Measurements from ENCODE around the gene LIFR.

Gene LIFR

DNA sequence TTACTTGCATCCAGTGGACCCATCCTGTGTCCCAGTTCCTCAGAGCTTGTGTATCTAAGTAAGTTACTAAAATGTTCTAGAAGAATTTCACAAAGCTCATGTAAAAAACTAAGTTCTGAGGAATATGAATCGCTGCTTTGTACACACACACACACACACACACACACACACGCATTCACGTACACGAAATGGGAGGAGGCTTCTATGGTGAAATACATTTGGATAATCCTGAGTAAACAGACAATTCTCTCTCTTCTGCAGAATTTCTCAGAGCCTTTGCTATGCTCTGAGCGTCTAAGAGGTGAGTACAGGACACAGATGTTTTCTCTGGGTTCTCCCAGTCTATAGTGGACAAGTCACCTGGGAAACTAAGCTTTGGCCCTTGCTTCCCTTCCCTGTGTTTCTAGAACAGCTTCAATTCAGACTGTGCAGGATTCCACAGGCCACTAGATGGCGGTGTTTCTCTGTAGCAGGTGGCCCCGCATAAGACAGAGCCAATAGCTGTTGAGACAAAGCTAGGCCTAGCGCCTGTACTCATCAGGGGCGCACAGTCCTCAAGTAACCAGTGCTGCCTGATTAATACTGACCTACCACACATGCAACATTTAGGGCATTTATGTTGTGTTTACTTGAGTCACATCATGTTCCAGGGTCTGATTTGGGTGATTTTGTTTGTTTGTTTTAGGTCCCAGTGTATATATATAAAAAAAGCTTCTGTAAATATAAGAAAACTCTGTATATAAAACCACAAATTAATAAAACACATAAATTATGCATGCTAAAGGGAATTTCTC lies 114.8 kb downstream of the LIFR start:
- DNase-seq (ENCODE audit: low spot score): peak; percentile 82

DNA sequence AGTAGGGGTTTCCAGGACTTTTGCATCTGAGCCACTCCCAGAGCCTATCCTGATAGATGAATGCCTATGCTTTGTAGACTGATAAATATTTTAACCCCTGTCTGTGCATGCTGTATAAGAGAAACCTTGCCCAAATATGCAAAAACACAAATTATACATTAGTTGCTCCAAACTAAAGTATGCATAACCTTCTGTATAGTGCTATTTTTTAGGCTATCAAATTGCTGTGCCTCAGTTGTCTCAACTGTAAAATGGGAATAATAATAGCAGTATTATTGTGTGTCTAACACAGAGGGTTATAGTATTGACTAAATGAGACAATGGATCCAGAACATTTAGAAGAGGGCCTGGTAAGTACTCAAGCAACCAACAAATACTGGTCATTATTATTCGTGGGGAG lies 117.7 kb downstream of the LIFR start:
- DNase-seq (ENCODE audit: low spot score): no peak

DNA sequence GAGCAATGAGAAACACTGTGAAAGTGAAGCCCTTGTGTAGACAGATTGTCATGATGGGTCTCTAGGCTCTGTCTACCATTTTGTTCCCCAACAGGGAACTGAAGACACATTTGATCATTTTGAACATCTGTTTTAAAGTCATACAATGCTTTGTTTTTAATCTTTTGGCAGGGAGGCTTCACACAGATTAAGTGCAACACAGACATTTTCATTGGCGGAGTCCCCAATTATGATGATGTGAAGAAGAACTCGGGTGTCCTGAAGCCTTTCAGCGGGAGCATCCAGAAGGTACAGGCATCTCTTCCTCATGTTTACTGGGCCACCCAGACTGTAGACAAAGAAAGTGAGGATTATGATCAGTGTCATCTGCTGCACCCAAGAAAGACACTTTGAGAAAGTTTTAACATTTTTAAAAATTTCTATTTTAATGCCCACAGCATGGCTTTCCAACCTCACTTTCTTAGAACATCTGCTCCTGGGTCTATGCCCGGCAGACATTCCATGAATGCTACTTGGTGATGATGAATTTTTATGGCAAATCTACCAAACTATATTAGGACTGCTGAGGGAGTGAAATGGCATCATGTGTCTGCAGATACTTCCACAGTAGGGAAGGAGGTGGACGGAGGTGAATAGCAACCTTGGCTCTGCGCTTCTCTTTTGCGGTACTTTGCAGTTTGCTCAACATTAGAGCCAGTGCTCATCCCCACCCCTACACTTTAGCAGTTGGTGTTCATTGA lies 121.3 kb downstream of the LIFR start:
- no peak for DNase-seq (ENCODE audit: low spot score)

DNA sequence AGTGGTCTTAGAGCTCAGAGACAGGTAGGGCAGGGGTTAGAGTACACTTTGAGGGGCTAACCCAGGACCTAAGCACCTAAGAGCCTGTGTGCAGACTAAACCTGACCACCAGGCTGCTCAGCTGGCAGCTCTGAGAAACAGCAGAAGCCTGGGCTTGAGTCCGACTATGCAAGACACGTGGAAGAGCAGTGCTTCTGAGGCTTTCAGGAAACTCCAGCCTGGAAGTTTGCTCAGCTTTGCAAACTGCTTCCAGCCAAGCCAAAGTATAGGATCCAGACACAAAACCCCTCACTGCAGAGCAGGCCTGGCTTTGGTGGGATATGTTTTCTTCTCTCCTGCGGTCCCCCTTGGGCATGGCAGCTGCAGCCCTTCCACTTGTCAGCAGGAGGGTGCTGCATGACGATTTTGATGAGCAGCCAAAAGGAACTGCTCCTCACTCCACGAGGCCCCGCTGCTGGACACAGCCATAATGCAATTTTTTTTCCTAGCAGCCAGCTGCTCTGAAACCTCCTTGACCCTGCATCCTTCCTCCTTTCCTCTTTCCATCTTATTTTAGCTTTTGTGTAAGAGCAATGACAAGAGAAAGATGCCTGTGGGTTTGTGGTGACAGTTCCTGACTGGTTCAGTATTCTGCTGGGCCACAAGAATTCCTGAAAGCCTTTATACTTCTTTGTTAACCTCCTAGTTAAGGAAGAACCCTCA lies 123.1 kb downstream of the LIFR start:
- DNase-seq (ENCODE audit: low spot score): no peak

DNA sequence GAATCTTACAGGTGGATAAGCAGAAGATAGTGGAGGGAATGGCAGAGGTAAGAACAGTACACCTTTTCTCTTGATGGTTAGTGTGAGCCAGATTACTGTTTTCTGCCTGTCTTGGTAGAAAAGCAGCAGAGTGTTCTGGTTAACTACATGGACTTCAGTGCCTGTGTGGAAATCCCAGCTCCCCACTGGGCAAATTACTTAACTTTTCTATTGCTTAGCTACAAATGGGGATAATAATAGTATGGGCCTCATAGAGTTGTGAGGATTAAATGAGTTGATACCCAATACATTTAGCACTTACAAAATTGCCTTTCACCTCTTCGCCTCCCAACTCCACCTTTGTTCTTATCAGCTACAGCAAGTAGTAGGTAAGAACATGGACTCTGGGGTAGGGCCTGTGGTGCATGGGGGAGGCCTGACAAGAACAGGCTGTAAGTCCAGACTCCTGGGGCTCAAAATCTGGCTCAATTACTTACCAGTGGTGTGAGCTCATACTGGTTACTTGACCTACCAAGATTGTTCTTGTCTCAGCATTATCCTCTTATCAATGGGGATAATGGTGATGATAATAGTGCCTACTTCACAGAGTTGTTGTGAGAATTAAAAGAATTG lies 125.1 kb downstream of the LIFR start:
- no peak for DNase-seq (ENCODE audit: low spot score)

DNA sequence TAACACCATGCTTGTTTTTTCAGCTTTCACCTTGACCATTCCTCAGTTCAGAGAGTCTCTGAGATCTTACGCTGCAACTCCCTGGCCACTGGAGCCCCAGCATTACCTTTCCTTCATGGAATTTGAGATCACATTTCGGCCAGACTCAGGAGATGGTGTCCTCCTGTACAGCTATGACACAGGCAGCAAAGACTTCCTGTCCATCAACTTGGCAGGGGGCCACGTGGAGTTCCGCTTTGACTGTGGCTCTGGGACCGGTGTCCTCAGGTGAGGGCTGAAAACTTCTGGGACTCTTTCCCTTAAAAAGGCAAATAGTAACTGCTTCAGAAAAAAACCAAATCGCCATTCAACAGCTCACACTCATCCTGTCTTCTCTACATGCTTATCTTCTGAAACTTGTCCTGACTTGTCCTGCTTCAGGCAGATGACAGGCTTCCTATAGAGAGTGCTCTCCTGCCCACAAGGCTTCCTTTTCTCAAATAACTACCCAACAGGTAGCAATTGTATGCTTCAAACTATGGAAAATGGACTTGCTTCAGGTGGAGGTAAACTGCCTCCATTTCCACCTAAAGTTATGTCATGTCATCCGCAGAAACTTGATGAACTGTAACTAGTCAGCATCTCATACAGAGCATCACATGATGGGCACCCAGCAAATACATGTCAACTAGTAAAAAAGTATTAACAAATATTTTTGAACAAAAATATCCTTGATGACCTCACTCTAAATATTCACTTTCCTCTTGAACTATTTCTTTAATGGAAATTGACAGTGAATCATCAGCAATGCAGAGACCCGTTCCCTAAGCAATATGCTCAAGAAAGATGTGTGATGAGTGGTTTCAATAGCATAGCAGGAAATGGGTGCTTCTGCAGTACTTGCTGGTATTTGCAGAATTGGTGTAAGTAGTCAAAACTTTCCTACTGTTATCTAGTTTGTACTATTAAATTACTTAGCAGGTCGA lies 129.2 kb downstream of the LIFR start:
- no peak for DNase-seq (ENCODE audit: low spot score)

DNA sequence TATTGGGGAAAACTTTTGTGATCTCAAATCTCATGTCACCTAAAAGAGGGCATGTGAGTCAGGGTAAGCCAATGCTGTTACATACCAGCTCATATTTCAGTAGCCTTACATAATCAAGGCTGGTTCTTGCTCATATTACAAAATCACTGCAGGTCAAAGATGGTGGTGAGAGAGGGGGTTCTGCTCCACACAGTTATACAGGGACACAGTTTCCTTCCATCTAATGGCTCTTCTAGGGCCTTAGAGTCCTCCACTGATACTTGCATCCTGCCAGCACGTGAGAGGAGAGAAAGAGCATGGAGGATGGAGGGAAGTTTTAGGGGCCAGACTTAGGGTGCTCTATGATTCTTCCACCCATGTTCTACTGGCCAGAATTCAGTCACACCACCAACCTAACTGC lies 130.0 kb downstream of the LIFR start:
- no peak for DNase-seq (ENCODE audit: low spot score)
